ENCODE data around the gene ZSWIM3. TPM values are rescaled to one million over a fixed set of nuclear protein-coding genes. Genes with fewer than 3 reads are reported as not detected.
"Not testable (repeated sequence)": the region's sequence is repeated elsewhere in the genome, so short reads cannot be mapped to it uniquely, and the experiment has no call there.

The ZSWIM3 gene
- total RNA-seq, 6 donors from 2014 or later, result 2.4 to 7.3 (median 3.9) TPM

DNA sequence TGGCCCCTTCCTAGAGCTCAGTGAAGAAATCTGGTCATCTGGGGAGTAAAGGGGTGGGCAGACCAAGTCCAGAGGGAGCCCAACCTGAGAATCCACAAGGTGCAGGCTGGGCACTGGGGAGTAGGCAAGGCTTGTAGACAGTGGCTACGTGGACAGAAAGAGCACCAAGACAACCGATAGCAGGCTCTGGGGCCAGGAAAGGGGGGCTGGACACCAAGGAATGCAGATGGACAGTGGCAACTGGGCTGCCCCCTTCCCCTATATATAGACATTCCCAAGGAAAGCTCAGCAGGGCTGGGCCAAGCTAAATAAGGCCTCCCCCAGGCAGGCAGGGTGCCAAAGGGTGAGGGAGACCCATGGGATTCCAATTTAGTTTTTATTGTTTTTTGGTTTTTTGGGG lies 28.8 kb upstream of the ZSWIM3 start:
- DNase-seq, result no peak
- Histone ChIP-seq H3K4me1 (peaks cover 24 to 32% (median 26%) of the 10 kb centered on the region in 4 donors), H3K36me3 (no peaks in the 10 kb centered on the region), H3K27ac (peak overlapping the region in 3 of 4 donors; percentile 7 to 56 (median 40)), H3K9me3 (no peaks in the 10 kb centered on the region), H3K4me3 (no peak overlapping the region), H3K27me3 (peaks cover 0 to 6% (median 5%) of the 10 kb centered on the region in 4 donors)
- no peak for ATAC-seq (ENCODE audit: low FRiP score in 2 of 2)
- TF ChIP-seq, protein P1, sequence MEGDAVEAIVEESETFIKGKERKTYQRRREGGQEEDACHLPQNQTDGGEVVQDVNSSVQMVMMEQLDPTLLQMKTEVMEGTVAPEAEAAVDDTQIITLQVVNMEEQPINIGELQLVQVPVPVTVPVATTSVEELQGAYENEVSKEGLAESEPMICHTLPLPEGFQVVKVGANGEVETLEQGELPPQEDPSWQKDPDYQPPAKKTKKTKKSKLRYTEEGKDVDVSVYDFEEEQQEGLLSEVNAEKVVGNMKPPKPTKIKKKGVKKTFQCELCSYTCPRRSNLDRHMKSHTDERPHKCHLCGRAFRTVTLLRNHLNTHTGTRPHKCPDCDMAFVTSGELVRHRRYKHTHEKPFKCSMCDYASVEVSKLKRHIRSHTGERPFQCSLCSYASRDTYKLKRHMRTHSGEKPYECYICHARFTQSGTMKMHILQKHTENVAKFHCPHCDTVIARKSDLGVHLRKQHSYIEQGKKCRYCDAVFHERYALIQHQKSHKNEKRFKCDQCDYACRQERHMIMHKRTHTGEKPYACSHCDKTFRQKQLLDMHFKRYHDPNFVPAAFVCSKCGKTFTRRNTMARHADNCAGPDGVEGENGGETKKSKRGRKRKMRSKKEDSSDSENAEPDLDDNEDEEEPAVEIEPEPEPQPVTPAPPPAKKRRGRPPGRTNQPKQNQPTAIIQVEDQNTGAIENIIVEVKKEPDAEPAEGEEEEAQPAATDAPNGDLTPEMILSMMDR (IDR thresholded peaks at IDR 0.05), result no peak
- no peak for TF ChIP-seq POLR2A (IDR thresholded peaks at IDR 0.05)
- no peak for TF ChIP-seq EP300 (IDR thresholded peaks at IDR 0.05)
- no peak for TF ChIP-seq POLR2AphosphoS5 (IDR thresholded peaks at IDR 0.05)
- 64 to 74% methylated on average over 2 of the region's 2 CpGs for WGBS, 2 donors

DNA sequence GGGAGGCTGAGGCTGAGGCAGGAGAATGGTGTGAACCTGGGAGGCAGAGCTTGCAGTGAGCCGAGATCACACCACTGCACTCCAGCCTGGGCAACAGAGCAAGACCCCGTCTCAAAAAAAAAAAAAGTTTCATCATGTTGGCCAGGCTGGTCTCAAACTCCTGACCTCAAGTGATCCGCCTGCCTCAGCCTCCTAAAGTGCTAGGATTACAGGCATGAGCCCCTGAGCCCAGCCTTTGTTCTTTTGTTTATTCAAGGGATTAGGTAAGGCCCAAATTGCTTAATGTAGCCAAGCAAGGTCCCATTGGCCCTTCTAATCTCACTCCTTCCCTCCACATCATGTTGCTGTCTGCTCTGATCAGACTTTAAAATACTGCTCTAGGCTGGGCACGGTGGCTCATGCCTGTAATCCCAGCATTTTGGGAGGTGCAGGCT lies 27.7 kb upstream of the ZSWIM3 start:
- not testable (repeated sequence) for H3K36me3 ChIP-seq; H3K9me3 ChIP-seq; H3K27me3 ChIP-seq; H3K27ac ChIP-seq; ATAC-seq (ENCODE audit: low FRiP score in 2 of 2); H3K4me3 ChIP-seq; DNase-seq
- H3K4me1 ChIP-seq, result peaks cover 19 to 31% (median 25%) of the 10 kb centered on the region in 4 donors
- 88 to 91% methylated on average over 4 of the region's 4 CpGs for WGBS, 2 donors

DNA sequence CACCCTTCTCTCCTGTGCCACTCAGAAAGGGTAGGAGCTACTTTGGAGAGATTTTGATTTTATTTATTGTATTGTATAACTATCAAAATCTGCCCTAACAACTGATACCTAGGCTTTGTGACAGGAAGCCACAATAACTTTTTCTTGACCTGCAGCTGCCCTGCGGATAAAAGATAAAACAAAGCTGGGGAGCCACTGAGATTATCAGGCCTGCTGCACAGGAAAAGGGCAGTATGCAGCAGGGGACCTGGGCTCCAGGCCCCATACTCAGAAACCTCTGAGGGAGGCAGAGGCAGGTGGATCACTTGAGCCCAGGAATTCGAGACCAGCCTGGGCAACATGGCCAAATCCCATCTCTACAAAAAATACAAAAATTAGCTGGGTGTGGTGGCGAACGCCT lies 24.8 kb upstream of the ZSWIM3 start:
- ATAC-seq (ENCODE audit: low FRiP score in 2 of 2) (no peak), DNase-seq (no peak)
- Histone ChIP-seq H3K36me3 (no peaks in the 10 kb centered on the region), H3K9me3 (no peaks in the 10 kb centered on the region), H3K27me3 (no peaks in the 10 kb centered on the region), H3K4me3 (peak overlapping the region in 1 of 4 donors; percentile 91), H3K4me1 (peaks cover 32 to 40% (median 34%) of the 10 kb centered on the region in 4 donors), H3K27ac (peak overlapping the region; percentile 86 to 93 (median 91))
- WGBS, 2 donors, result 90 to 93% methylated on average over 4 of the region's 4 CpGs
- TF ChIP-seq POLR2A (IDR thresholded peaks at IDR 0.05) (no peak), POLR2AphosphoS5 (IDR thresholded peaks at IDR 0.05) (no peak), EP300 (IDR thresholded peaks at IDR 0.05) (no peak)
- TF ChIP-seq, protein P1 (IDR thresholded peaks at IDR 0.05), result no peak

DNA sequence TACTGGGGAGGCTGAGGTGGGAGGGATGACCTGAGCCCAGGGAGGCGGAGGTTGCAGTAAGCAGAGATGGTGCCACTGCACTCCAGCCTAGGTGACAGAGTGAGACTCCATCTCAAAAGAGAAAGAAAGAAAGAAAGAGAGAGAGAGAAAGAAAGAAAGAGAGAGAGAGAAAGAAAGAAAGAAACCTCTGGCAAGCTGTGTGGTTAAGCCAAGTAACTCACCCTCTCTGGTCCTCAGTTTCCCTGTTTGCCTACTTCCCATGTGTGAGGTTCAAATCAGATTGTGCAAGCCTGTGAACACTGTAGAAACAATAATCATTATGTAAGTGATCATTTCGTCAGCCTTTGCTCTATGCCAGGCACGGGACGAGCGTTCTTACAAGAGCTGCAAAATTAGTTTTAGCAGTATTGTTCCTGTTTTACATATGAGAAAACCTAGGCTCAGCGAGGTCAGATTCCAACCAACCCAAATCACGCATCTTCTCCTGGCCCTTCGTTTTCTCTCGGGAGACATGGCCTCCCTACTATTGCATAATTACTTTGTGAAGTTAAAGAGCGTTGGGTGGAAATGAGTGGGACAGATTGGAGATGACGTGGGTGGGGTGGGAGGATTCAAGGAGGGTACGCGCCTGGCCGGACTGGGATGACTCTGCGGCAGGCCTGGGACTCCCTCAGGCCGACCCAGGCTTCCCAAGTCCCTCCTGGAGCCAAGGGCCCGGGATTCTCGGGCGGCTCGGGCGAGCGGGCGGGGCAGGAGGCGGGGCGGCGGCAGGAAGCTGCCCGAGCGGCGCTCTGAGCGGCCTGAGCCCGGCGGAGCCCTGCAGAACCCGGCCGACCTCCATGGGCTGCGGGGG lies 24.2 kb upstream of the ZSWIM3 start, which contains the start of gene SNX21:
TSS of gene SNX21 (plus strand) at position 770 of the 853 bp plus-strand sequence. CDS start 121 bp downstream, outside the sequence.
- DNase-seq, result peak; percentile 78 to 96
- Histone ChIP-seq H3K27ac (peak within 1 kb of the TSS; percentile 86 to 93 (median 91)), H3K36me3 (peaks cover 0 to under 1% (median 0%) of the 10 kb centered on the region in 4 donors), H3K9me3 (no peaks in the 10 kb centered on the region), H3K27me3 (no peaks in the 10 kb centered on the region), H3K4me1 (peaks cover 32 to 40% (median 34%) of the 10 kb centered on the region in 4 donors), H3K4me3 (peak within 1 kb of the TSS; percentile 62 to 91 (median 72))
- 6% methylated on average over 23 to 34 of the region's 35 CpGs for WGBS, 2 donors
- peak in 1 of 4 donors; percentile 38 for TF ChIP-seq EP300 (IDR thresholded peaks at IDR 0.05)
- TF ChIP-seq, protein P1 (IDR thresholded peaks at IDR 0.05), result no peak
- TF ChIP-seq POLR2AphosphoS5 (IDR thresholded peaks at IDR 0.05), result peak; percentile 31 to 55
- ATAC-seq (ENCODE audit: low FRiP score in 2 of 2), result peak; percentile 87 to 91

Data from upper lobe of left lung (tissue), 6 donors.